LNCAP (cell line): ENCODE measurements around the gene ARMC10.

Experiments used
- TF ChIP-seq, protein P1 (sequence below): fragments of 450-650 bp; IDR thresholded peaks from 2 replicates; pipeline ENCODE4 v1.5.1; 2017; ENCODE audit warnings: mild to moderate bottlenecking

The ARMC10 gene

GRCh38 chr7:103094102-103094501 lies 19.2 kb downstream of the ARMC10 start:
- TF ChIP-seq, protein P1, sequence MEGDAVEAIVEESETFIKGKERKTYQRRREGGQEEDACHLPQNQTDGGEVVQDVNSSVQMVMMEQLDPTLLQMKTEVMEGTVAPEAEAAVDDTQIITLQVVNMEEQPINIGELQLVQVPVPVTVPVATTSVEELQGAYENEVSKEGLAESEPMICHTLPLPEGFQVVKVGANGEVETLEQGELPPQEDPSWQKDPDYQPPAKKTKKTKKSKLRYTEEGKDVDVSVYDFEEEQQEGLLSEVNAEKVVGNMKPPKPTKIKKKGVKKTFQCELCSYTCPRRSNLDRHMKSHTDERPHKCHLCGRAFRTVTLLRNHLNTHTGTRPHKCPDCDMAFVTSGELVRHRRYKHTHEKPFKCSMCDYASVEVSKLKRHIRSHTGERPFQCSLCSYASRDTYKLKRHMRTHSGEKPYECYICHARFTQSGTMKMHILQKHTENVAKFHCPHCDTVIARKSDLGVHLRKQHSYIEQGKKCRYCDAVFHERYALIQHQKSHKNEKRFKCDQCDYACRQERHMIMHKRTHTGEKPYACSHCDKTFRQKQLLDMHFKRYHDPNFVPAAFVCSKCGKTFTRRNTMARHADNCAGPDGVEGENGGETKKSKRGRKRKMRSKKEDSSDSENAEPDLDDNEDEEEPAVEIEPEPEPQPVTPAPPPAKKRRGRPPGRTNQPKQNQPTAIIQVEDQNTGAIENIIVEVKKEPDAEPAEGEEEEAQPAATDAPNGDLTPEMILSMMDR, result peak; percentile 45; the same call in 1 of the 2 replicates

GRCh38 chr7:103097041-103097440 lies 22.1 kb downstream of the ARMC10 start:
- TF ChIP-seq, protein P1, result no peak

GRCh38 chr7:103100348-103100747 lies 25.4 kb downstream of the ARMC10 start:
- TF ChIP-seq, protein P1, result no peak

DNA sequence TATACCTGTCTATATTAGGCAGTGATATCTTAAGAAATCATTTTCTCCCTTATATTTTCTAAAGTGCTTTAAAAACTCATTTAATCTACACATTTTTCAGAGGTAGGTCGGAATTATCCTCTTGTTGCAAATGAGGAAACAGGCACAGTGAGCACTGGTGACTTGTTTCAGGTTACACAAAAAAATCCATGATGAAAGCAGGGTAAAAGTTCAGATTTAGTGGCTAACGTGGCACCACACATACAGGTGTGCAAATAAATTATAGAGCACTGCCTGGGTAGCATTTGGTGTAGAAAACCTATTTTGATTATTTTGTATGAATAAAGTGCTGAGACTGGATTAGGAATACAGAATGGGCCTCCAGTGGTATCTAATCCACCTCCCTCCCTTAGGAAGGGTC lies 26.6 kb downstream of the ARMC10 start:
- TF ChIP-seq, protein P1, result no peak

GRCh38 chr7:103106005-103106702 lies 31.2 kb downstream of the ARMC10 start:
- TF ChIP-seq, protein P1, result no peak

DNA sequence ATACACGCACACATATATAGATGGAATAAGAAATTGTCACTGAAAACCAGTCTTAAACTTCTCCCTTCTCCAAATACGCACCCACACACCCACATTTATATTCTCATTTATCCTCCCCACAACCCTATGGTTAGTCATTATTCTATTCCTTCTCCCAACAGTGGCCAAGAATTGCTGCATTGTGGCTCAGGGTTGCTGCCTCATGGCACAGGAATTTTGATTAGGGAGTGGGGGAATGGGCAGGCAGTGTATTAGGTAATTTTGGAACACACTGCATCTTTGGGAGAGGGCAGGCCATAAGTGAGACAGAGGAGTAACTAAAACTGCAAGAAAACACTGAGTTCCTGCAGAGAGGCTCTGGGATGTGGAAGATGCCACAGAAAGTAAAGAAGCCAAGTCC lies 38.2 kb downstream of the ARMC10 start:
- TF ChIP-seq, protein P1, result no peak

DNA sequence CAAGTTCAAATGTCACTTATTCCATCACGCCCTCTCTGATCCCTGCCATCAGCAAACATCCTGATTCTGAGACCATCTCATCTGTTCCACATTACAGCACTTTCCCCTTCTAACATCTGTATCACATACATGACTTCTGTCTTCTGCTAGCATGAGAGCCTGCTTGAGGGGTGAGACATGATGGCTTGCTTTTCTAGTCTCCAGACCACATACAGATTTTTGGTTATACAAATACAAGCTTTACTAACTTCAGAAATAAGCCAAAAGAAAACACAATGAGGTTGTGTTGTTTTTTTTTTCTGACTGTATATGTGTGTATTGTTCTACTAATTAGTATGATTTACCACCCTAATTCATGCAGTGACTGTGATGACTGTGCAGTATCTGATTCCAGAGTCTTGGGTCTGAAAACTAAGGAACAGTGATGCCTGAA lies 39.7 kb downstream of the ARMC10 start:
- TF ChIP-seq, protein P1, result no peak

DNA sequence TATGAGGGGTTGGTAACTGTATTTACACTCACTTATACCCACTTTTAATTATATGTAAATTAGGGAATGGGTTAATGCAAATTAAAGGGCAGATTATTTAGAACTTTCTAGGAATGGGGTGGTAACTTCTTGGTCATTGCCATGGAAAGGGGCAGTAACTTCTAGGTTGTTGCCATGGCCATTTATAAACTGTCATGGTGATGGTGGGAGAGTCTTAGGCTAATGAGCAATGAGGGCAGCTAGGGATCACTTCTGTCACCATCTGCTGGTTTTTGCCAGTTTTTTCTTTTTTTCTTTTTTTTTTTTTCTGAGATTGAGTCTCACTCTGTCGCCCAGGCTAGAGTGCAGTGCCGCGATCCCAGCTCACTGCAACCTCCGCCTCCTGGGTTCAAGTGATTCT lies 40.8 kb downstream of the ARMC10 start:
- TF ChIP-seq, protein P1, result no peak
